GM10847 (cell line): Measurements from ENCODE around the gene HIP1.

ENCODE experiments used
- POLR2A ChIP-seq: IDR thresholded peaks from 2 replicates; pipeline ENCODE4 v1.6.1; 2011; ENCODE audit not compliant: insufficient read length; ENCODE audit errors: extremely low read depth

Gene HIP1

GRCh38 chr7:75572814-75573213 lies 165.9 kb downstream of the HIP1 start:
- TF ChIP-seq POLR2A: no peak

GRCh38 chr7:75572396-75572795 lies 166.3 kb downstream of the HIP1 start:
- TF ChIP-seq POLR2A: no peak

- no peak for TF ChIP-seq POLR2A
Measured at GRCh38 chr7:75571209-75571608, 167.5 kb downstream of the HIP1 start.

- TF ChIP-seq POLR2A: no peak
Measured at GRCh38 chr7:75567948-75568595, 170.7 kb downstream of the HIP1 start.

- TF ChIP-seq POLR2A: no peak
Measured at GRCh38 chr7:75565132-75565837, 173.5 kb downstream of the HIP1 start.

GRCh38 chr7:75563171-75563570 lies 175.6 kb downstream of the HIP1 start:
- TF ChIP-seq POLR2A: no peak

GRCh38 chr7:75559976-75560365 lies 178.8 kb downstream of the HIP1 start:
- TF ChIP-seq POLR2A: no peak

GRCh38 chr7:75559355-75559975 lies 179.3 kb downstream of the HIP1 start:
- TF ChIP-seq POLR2A: no peak

- no peak for TF ChIP-seq POLR2A
Measured at GRCh38 chr7:75555736-75556135, 183.0 kb downstream of the HIP1 start.

GRCh38 chr7:75546237-75547015 lies 192.3 kb downstream of the HIP1 start:
- no peak for TF ChIP-seq POLR2A

- no peak for TF ChIP-seq POLR2A
Measured at GRCh38 chr7:75537731-75538130, 201.0 kb downstream of the HIP1 start.

- no peak for TF ChIP-seq POLR2A
Measured at GRCh38 chr7:75536940-75537538, 201.7 kb downstream of the HIP1 start.

- TF ChIP-seq POLR2A: no peak
Measured at GRCh38 chr7:75536491-75536890, 202.2 kb downstream of the HIP1 start.

- TF ChIP-seq POLR2A: no peak
Measured at GRCh38 chr7:75534727-75535307, 203.9 kb downstream of the HIP1 start.

GRCh38 chr7:75533926-75534325 lies 204.8 kb downstream of the HIP1 start:
- no peak for TF ChIP-seq POLR2A
